GM12872 (cell line): ENCODE data around the gene JPT2.

Source experiments
- CTCF ChIP-seq: IDR thresholded peaks from 3 replicates; pipeline ENCODE4 v1.5.1; 2011; ENCODE audit warnings: low read depth, mild to moderate bottlenecking, low read length, moderate library complexity; ENCODE audit not compliant: insufficient read depth

Gene JPT2, protein sequence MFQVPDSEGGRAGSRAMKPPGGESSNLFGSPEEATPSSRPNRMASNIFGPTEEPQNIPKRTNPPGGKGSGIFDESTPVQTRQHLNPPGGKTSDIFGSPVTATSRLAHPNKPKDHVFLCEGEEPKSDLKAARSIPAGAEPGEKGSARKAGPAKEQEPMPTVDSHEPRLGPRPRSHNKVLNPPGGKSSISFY

GRCh38 chr16:1677942-1678499 lies at the start of gene JPT2:
Gene JPT2 (plus strand): TSS chr16:1678279. CDS start chr16:1678313, 34 bp downstream.
- no peak for TF ChIP-seq CTCF

DNA sequence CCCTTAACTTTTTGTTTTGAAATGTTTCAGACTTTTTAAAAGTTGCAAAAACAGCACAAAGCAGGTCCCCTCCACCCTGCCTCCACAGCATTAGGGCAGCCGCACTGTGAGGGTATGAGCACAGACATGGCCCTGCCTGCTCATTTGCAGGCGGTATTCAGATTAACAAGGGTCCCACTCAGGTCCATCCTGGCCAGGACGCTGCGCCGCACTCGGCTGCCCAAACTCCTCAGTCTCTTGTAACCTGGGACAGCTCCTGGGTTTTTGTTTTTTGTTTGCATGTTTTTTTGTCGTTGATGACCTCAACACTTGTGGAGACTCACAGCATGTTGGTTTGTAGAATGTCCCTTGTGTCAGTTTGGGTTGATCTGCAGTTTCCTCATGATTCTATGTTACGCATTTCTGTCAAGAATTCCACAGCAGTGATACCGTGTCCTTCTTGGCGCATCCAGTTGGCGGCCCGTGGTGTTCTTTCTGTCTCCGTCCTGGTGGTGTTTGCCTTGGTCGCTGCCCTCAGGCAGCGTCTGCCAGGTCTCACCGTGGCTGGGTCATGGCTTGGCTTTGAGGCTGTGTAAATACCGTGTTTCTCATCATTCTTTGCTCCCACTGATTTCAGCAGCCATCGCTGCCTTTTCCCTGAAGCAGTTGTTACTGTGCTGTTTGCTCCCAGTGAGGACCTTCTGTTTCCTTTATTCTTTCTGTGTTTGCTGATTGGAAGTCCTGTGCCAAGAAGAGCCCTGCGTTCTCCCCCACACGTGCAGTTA lies 47.4 kb upstream of the JPT2 start:
- no peak for TF ChIP-seq CTCF

- TF ChIP-seq CTCF = no peak
These were observed 46.8 kb upstream of the JPT2 start for GRCh38 chr16:1631230-1631629.

- no peak for TF ChIP-seq CTCF
These were observed 46.0 kb upstream of the JPT2 start for GRCh38 chr16:1631931-1632637.

- no peak for TF ChIP-seq CTCF
These were observed 45.5 kb upstream of the JPT2 start for GRCh38 chr16:1632638-1632970.

GRCh38 chr16:1633310-1633709 lies 44.8 kb upstream of the JPT2 start:
- TF ChIP-seq CTCF = no peak

- TF ChIP-seq CTCF = no peak
These were observed 43.5 kb upstream of the JPT2 start for GRCh38 chr16:1634541-1634940.
